Duodenal mucosa (tissue), 2 donors: ENCODE results near the gene ULK3.

Experiments
- H3K27ac ChIP-seq: one replicate; pipeline ENCODE4 v1.7.0; 2013; ENCODE audit warnings: low read depth, low read length
- H3K27me3 ChIP-seq, 2 donors: one replicate each; pipeline ENCODE4 v1.7.0; 2013; ENCODE audit warnings: low read length in 2 of 2, control low read depth in 1 of 2; ENCODE audit not compliant: insufficient read depth in 2 of 2, control insufficient read depth in 1 of 2
- H3K36me3 ChIP-seq, 2 donors: one replicate each; pipeline ENCODE4 v1.7.0; 2013; ENCODE audit warnings: low read length in 2 of 2, control low read depth in 1 of 2; ENCODE audit not compliant: insufficient read depth in 2 of 2, control insufficient read depth in 1 of 2
- H3K4me1 ChIP-seq, 2 donors: one replicate each; pipeline ENCODE4 v1.7.0; 2013; ENCODE audit warnings: low read length in 2 of 2, control low read depth in 1 of 2; ENCODE audit not compliant: insufficient read depth in 2 of 2, control insufficient read depth in 1 of 2
- H3K4me3 ChIP-seq, 2 donors: one replicate each; pipeline ENCODE4 v1.7.0; 2013; ENCODE audit warnings: low read length in 2 of 2, low read depth in 1 of 2
- H3K9ac ChIP-seq, 2 donors: one replicate each; pipeline ENCODE4 v1.7.0; 2013; ENCODE audit warnings: low read length in 2 of 2, low read depth in 1 of 2
- H3K9me3 ChIP-seq, 2 donors: one replicate each; pipeline ENCODE4 v1.7.0; 2013; ENCODE audit warnings: low read length in 2 of 2, control low read depth in 1 of 2; ENCODE audit not compliant: control insufficient read depth in 1 of 2

The ULK3 gene

DNA sequence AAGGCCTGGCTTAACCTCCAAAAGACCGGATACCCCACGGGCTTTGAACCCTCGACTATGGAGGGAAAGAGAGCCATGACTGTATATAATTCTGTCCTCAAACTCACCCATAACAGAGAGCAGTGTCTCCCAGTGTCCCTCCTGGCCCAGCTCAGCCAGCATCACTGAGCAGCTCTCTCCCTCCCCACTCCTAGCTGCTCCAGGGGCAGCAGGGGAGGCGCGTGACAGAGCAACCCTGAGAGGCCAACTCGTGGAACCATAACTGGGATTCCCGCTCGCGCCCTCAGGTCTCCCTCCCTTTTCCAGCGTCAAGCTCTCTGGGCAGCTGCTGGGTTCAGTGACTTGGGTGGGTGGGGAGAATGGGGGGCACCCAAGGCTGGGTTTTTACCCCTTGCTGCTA, 17.1 kb downstream of the ULK3 start:
- Histone ChIP-seq H3K36me3 (no peaks in the 10 kb centered on the region), H3K27ac (no peak overlapping the region), H3K9me3 (no peaks in the 10 kb centered on the region), H3K4me1 (peaks cover 0 to 1% of the 10 kb centered on the region in 2 donors), H3K27me3 (peaks cover 13 to 28% of the 10 kb centered on the region in 2 donors), H3K9ac (no peak overlapping the region), H3K4me3 (no peak overlapping the region)

GRCh38 chr15:74824976-74825375, 18.0 kb downstream of the ULK3 start:
- Histone ChIP-seq H3K4me1 (no peaks in the 10 kb centered on the region), H3K27me3 (peaks cover 13 to 28% of the 10 kb centered on the region in 2 donors), H3K36me3 (no peaks in the 10 kb centered on the region), H3K27ac (no peak overlapping the region), H3K9me3 (no peaks in the 10 kb centered on the region), H3K4me3 (no peak overlapping the region), H3K9ac (no peak overlapping the region)

DNA sequence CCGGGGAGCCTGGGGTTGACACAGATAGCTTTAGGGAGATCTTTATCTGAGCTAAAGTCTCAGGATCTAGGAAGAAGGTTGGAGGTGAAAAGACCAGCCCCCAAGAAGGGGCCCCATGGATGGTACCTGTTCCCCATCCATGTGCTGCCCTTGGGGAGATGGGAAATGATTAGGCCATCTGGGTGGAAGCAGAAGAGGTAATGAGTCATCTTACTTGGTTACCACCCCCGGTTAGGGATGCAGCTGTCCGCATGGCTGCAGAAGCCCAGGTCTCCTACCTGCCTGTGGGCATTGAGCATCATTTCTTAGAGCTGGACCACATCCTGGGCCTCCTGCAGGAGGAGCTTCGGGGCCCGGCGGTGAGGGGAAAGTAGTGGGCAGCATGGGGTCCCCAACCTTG, 19.6 kb downstream of the ULK3 start:
- H3K4me3 ChIP-seq = no peak overlapping the region
- H3K27ac ChIP-seq = no peak overlapping the region
- H3K4me1 ChIP-seq = peaks cover 8 to 9% of the 10 kb centered on the region in 2 donors
- H3K36me3 ChIP-seq = no peaks in the 10 kb centered on the region
- no peak overlapping the region for H3K9ac ChIP-seq
- H3K9me3 ChIP-seq = no peaks in the 10 kb centered on the region
- H3K27me3 ChIP-seq = peaks cover 13 to 24% of the 10 kb centered on the region in 2 donors

- Histone ChIP-seq H3K4me3 (no peak overlapping the region), H3K27me3 (peaks cover 6 to 15% of the 10 kb centered on the region in 2 donors), H3K4me1 (peaks cover 14 to 16% of the 10 kb centered on the region in 2 donors), H3K27ac (no peak overlapping the region), H3K9me3 (no peaks in the 10 kb centered on the region), H3K9ac (no peak overlapping the region), H3K36me3 (no peaks in the 10 kb centered on the region)
Observed at GRCh38 chr15:74822233-74822632, 20.7 kb downstream of the ULK3 start.

- H3K9ac ChIP-seq = no peak overlapping the region
- no peaks in the 10 kb centered on the region for H3K36me3 ChIP-seq
- peaks cover 19 to 20% of the 10 kb centered on the region in 2 donors for H3K4me1 ChIP-seq
- no peak overlapping the region for H3K4me3 ChIP-seq
- H3K9me3 ChIP-seq = no peaks in the 10 kb centered on the region
- no peak overlapping the region for H3K27ac ChIP-seq
- peaks cover 1 to 10% of the 10 kb centered on the region in 2 donors for H3K27me3 ChIP-seq
Observed at GRCh38 chr15:74821790-74822158, 21.2 kb downstream of the ULK3 start.

DNA sequence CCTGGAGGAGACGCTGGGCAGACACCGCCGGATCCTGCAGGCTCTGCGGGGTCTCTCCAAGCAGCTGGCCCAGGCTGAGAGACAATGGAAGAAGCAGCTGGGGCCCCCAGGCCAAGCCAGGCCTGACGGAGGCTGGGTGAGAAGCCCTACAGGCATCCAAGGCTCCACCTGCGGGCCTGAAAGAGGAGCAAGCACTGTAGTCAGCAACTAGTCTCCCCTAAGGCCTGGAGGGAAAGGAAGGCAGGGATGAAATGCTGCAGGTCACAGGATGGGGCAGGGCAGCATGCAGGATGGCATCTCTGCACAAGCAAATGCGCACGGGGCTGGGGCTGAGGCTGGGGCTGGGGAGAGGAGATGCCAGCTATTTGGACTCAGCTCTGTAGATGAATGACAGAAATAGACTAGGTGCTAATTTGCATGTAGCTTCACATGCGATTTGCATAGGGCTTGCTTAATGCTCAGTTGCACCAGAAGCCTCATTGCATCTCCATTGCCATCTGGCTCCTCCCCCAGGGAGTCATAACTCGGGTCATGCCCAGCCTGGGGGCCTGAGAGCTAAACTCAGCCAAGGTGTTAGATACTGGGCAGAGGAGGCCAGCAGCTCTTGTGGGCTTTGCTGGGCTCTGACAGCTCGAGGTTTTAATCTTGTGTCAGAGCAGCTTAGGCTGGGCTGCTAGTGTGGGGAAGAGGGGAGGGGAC, 21.7 kb downstream of the ULK3 start:
- Histone ChIP-seq H3K9ac (no peak overlapping the region), H3K27me3 (peaks cover 0 to 8% of the 10 kb centered on the region in 2 donors), H3K4me1 (peaks cover 20 to 22% of the 10 kb centered on the region in 2 donors), H3K4me3 (no peak overlapping the region), H3K9me3 (no peaks in the 10 kb centered on the region), H3K27ac (no peak overlapping the region), H3K36me3 (no peaks in the 10 kb centered on the region)

GRCh38 chr15:74820056-74820455, 22.9 kb downstream of the ULK3 start:
- peaks cover 25 to 28% of the 10 kb centered on the region in 2 donors for H3K4me1 ChIP-seq
- H3K36me3 ChIP-seq = no peaks in the 10 kb centered on the region
- H3K9ac ChIP-seq = no peak overlapping the region
- H3K27me3 ChIP-seq = no peaks in the 10 kb centered on the region
- no peaks in the 10 kb centered on the region for H3K9me3 ChIP-seq
- no peak overlapping the region for H3K27ac ChIP-seq
- H3K4me3 ChIP-seq = no peak overlapping the region

- no peaks in the 10 kb centered on the region for H3K27me3 ChIP-seq
- peaks cover 30 to 34% of the 10 kb centered on the region in 2 donors for H3K4me1 ChIP-seq
- no peak overlapping the region for H3K27ac ChIP-seq
- peak overlapping the region in 1 of 2 donors; percentile 7 for H3K9ac ChIP-seq
- H3K36me3 ChIP-seq = no peaks in the 10 kb centered on the region
- H3K4me3 ChIP-seq = no peak overlapping the region
- no peaks in the 10 kb centered on the region for H3K9me3 ChIP-seq
Observed at GRCh38 chr15:74817370-74817737, 25.6 kb downstream of the ULK3 start.

DNA sequence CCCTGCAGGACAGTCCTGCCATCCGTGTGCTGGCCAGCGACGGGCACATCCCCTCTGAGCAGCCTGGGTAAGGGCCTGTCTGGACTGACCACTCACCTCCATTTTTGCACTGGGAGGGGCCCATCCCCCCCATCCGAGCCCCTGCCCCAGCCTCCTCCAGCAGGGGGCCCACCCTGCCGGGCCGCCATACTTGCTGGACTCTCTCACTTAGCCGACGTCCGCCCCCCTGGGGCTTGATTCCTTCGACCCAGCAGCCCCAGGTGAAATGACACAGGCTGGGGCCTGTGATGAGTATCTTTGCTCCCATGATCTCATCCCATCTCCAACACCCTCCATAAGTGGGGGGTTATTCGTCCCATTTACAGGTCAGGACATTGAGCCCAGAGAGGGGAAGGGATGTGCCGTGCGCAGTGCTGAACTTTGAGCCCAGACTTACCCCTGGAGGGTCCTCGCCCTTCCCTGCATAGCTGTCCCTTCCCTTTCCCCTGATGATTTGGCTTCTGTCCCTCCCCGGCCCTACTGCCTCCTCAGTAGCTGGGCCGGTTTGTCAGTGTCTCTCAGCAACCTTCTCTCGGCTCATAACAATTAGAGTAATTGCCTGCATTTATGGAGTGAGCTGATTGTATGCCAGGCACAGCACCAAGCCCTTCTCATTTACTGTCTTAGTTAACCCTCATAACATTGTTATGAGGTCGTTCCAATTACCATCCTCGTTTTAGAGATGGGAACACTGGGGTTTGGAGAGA, 26.2 kb downstream of the ULK3 start:
- Histone ChIP-seq H3K36me3 (no peaks in the 10 kb centered on the region), H3K4me3 (no peak overlapping the region), H3K9ac (peak overlapping the region; percentile 1 to 7), H3K27me3 (no peaks in the 10 kb centered on the region), H3K4me1 (peaks cover 30 to 34% of the 10 kb centered on the region in 2 donors), H3K9me3 (no peaks in the 10 kb centered on the region), H3K27ac (no peak overlapping the region)

- Histone ChIP-seq H3K27me3 (no peaks in the 10 kb centered on the region), H3K9me3 (no peaks in the 10 kb centered on the region), H3K27ac (no peak overlapping the region), H3K36me3 (no peaks in the 10 kb centered on the region), H3K4me1 (peaks cover 30 to 34% of the 10 kb centered on the region in 2 donors), H3K9ac (no peak overlapping the region), H3K4me3 (no peak overlapping the region)
Observed at GRCh38 chr15:74815961-74816360, 27.0 kb downstream of the ULK3 start.
